A673 (cell line): ENCODE measurements around the gene HILPDA. TPM values are rescaled to one million over a fixed set of nuclear protein-coding genes. Genes with fewer than 3 reads are reported as not detected.

Experiments used
- BruUV-seq: library from RNA; stranded (reverse); fragments of 400-500 nt; replicated peaks from 2 replicates; lab custom pipeline; 2021; lab: Mats Ljungman, UMichigan
- CTCF ChIA-PET: fragments of 300-600 bp; sonication (Branson Sonifier 250); formaldehyde crosslinking; loops from one replicate; lab custom pipeline; 2022; ENCODE audit warnings: antibody characterized with exemption; lab: Charles Lee
- POLR2A ChIA-PET: fragments of 300-600 bp; sonication (Branson Sonifier 250); formaldehyde crosslinking; loops from one replicate; lab custom pipeline; 2022; ENCODE audit warnings: antibody characterized with exemption; ENCODE audit not compliant: low non-redundant PET; lab: Charles Lee
- DNase-seq: peaks from one replicate; pipeline ENCODE4 v3.0.0-alpha.2; 2015; ENCODE audit warnings: low spot score
- H3K27ac ChIP-seq: fragments of 200-600 bp; sonication (generic); 2 replicates; pipeline ENCODE4 v1.5.1; 2016; ENCODE audit warnings: mixed run types, low read depth, mild to moderate bottlenecking, mixed read lengths, antibody characterized with exemption, low read length; ENCODE audit not compliant: poor library complexity, severe bottlenecking
- H3K27me3 ChIP-seq: fragments of 200-600 bp; sonication (generic); replicated peaks from 2 replicates; pipeline ENCODE4 v1.6.1; 2017; ENCODE audit warnings: mixed run types, low read depth, mild to moderate bottlenecking, mixed read lengths, antibody characterized with exemption, low read length; ENCODE audit not compliant: insufficient read depth, poor library complexity
- H3K36me3 ChIP-seq: fragments of 200-600 bp; sonication (generic); 2 replicates; pipeline ENCODE4 v1.6.1; 2016; ENCODE audit warnings: mixed run types, mild to moderate bottlenecking, mixed read lengths, antibody characterized with exemption, low read length; ENCODE audit not compliant: insufficient read depth, poor library complexity, severe bottlenecking
- H3K4me1 ChIP-seq: fragments of 200-600 bp; sonication (generic); 2 replicates; pipeline ENCODE4 v1.6.1; 2017; ENCODE audit warnings: mixed run types, mild to moderate bottlenecking, mixed read lengths, antibody characterized with exemption, low read length; ENCODE audit not compliant: insufficient read depth, poor library complexity, severe bottlenecking
- H3K4me3 ChIP-seq: fragments of 200-600 bp; sonication (generic); 2 replicates; pipeline ENCODE4 v1.5.1; 2016; ENCODE audit warnings: low read depth, mixed run types, mild to moderate bottlenecking, mixed read lengths, low read length; ENCODE audit not compliant: poor library complexity, severe bottlenecking
- H3K9me3 ChIP-seq: fragments of 200-600 bp; sonication (generic); 2 replicates; pipeline ENCODE4 v1.6.1; 2016; ENCODE audit warnings: mixed run types, low read depth, mild to moderate bottlenecking, mixed read lengths, antibody characterized with exemption, low read length; ENCODE audit not compliant: poor library complexity, severe bottlenecking
- CTCF ChIP-seq: fragments of 300-800, 200-600 bp; sonication (generic); conservative IDR thresholded peaks from 2 replicates; pipeline ENCODE4 v1.5.1; 2017; ENCODE audit warnings: low read depth, mild to moderate bottlenecking, antibody characterized with exemption, low read length, moderate library complexity, mixed read lengths
- EZH2 ChIP-seq: fragments of 200-600 bp; sonication (generic); IDR thresholded peaks from 2 replicates; pipeline ENCODE4 v1.6.1; 2017; ENCODE audit warnings: borderline replicate concordance, low read depth, mild to moderate bottlenecking, mixed read lengths, antibody characterized with exemption, low read length; ENCODE audit not compliant: poor library complexity, severe bottlenecking
- intact Hi-C: fragments of 100-400 bp; cut with micrococcal nuclease; formaldehyde crosslinking; loops from one replicate; pipeline ENCODE4 v1.10.0; 2022; ENCODE audit not compliant: unreplicated experiment
- total RNA-seq: library from RNA; stranded (reverse); gene quantifications from 2 replicates; pipeline ENCODE4 v1.2.3, GENCODE V29; 2021

HILPDA gene
- total RNA-seq, 1 experiment from 2014 or later: 36.1 TPM

- H3K27me3 ChIP-seq: no peaks in the 10 kb centered on the region
- H3K4me3 ChIP-seq: no peak overlapping the region
- no peaks in the 10 kb centered on the region for H3K9me3 ChIP-seq
- POLR2A ChIA-PET: no interaction called here
- intact Hi-C loops: loop anchor here (1.0 to 10.0 kb wide), 3 partner anchors 28 to 786 kb away; partner anchors contain the start of gene GARIN1A
- H3K4me1 ChIP-seq: no peaks in the 10 kb centered on the region
- TF ChIP-seq EZH2 (no peak), CTCF (peak; percentile 93)
- CTCF ChIA-PET: interaction anchor here (0.5 to 1.5 kb wide), 4 partner anchors 37 to 216 kb away, joined by 4 to 6 read pairs (median 4); no protein-coding TSS in a partner anchor
- H3K36me3 ChIP-seq: no peaks in the 10 kb centered on the region
- no peak overlapping the region for H3K27ac ChIP-seq
- DNase-seq: peak; percentile 78
- no TSS peak for BruUV-seq
Measured at GRCh38 chr7:128425850-128426249, 29.8 kb upstream of the HILPDA start.

GRCh38 chr7:128427289-128427891, 28.3 kb upstream of the HILPDA start:
- Histone ChIP-seq H3K9me3 (no peaks in the 10 kb centered on the region), H3K27me3 (no peaks in the 10 kb centered on the region), H3K4me3 (no peak overlapping the region), H3K4me1 (no peaks in the 10 kb centered on the region), H3K36me3 (no peaks in the 10 kb centered on the region), H3K27ac (no peak overlapping the region)
- CTCF ChIA-PET: interaction anchor here (0.5 to 1.6 kb wide), 15 partner anchors 8 to 787 kb away, joined by 3 to 27 read pairs (median 4); partner anchors contain the start of gene METTL2B
- DNase-seq: peak; percentile 78
- POLR2A ChIA-PET: no interaction called here
- TF ChIP-seq CTCF: peak; percentile 65
- TF ChIP-seq EZH2: no peak
- no TSS peak for BruUV-seq
- intact Hi-C loops: loop anchor here (1.0 to 10.0 kb wide), 4 partner anchors 32 to 785 kb away; partner anchors contain the start of gene GARIN1A

GRCh38 chr7:128430207-128430606, 25.5 kb upstream of the HILPDA start:
- no peaks in the 10 kb centered on the region for H3K36me3 ChIP-seq
- TF ChIP-seq CTCF: 0 out of 2 replicates have a peak, but pooled peaks have one; percentile 13
- no peak for TF ChIP-seq EZH2
- no peaks in the 10 kb centered on the region for H3K4me1 ChIP-seq
- intact Hi-C loops: no loop called here
- no peaks in the 10 kb centered on the region for H3K9me3 ChIP-seq
- H3K27ac ChIP-seq: no peak overlapping the region
- DNase-seq: no peak
- ChIA-PET CTCF (no interaction called here), POLR2A (no interaction called here)
- H3K4me3 ChIP-seq: no peak overlapping the region
- no TSS peak for BruUV-seq
- H3K27me3 ChIP-seq: no peaks in the 10 kb centered on the region
